ENCODE measurements around the gene ACAP3. TPM values are rescaled to one million over a fixed set of nuclear protein-coding genes. Genes with fewer than 3 reads are reported as not detected.

Gene ACAP3
- total RNA-seq, 2 donors from 2014 or later, result 41.6 to 121 TPM

- DNase-seq (ENCODE audit: low spot score) (no peak), ATAC-seq (ENCODE audit: insufficient number of reproducible peaks, low FRiP score, low read depth) (no peak)
- Histone ChIP-seq H3K27ac (no peak overlapping the region), H3K27me3 (replicated peaks; ENCODE audit: insufficient read depth) (no peaks in the 10 kb centered on the region), H3K4me1 (ENCODE audit: control insufficient read depth in 1 of 2, low read depth in 2 of 2) (peaks cover 15 to 33% of the 10 kb centered on the region in 2 donors), H3K36me3 (peaks cover 10% of the 10 kb centered on the region), H3K9me3 (no peaks in the 10 kb centered on the region), H3K4me3 (no peak overlapping the region)
- no peak for TF ChIP-seq CTCF (IDR thresholded peaks at IDR 0.05)
Measured at GRCh38 chr1:1342584-1343115, 34.9 kb upstream of the ACAP3 start.

GRCh38 chr1:1342061-1342562, 34.4 kb upstream of the ACAP3 start:
- H3K9me3 ChIP-seq, result no peaks in the 10 kb centered on the region
- no peak for TF ChIP-seq CTCF (IDR thresholded peaks at IDR 0.05)
- peaks cover 10 to 27% of the 10 kb centered on the region in 2 donors for H3K4me1 ChIP-seq (ENCODE audit: control insufficient read depth in 1 of 2, low read depth in 2 of 2)
- H3K4me3 ChIP-seq, result no peak overlapping the region
- H3K27ac ChIP-seq, result no peak overlapping the region
- H3K27me3 ChIP-seq (replicated peaks; ENCODE audit: insufficient read depth), result no peaks in the 10 kb centered on the region
- H3K36me3 ChIP-seq, result peaks cover 10% of the 10 kb centered on the region
- no peak for ATAC-seq (ENCODE audit: insufficient number of reproducible peaks, low FRiP score, low read depth)
- DNase-seq (ENCODE audit: low spot score), result no peak

GRCh38 chr1:1341549-1342021, 33.9 kb upstream of the ACAP3 start:
- Histone ChIP-seq H3K9me3 (no peaks in the 10 kb centered on the region), H3K27ac (no peak overlapping the region), H3K4me1 (ENCODE audit: control insufficient read depth in 1 of 2, low read depth in 2 of 2) (peaks cover 9 to 22% of the 10 kb centered on the region in 2 donors), H3K4me3 (no peak overlapping the region), H3K27me3 (replicated peaks; ENCODE audit: insufficient read depth) (no peaks in the 10 kb centered on the region), H3K36me3 (peaks cover 10% of the 10 kb centered on the region)
- no peak for TF ChIP-seq CTCF (IDR thresholded peaks at IDR 0.05)
- ATAC-seq (ENCODE audit: insufficient number of reproducible peaks, low FRiP score, low read depth), result no peak
- DNase-seq (ENCODE audit: low spot score), result no peak

GRCh38 chr1:1340791-1341548, 33.2 kb upstream of the ACAP3 start:
- H3K4me1 ChIP-seq (ENCODE audit: control insufficient read depth in 1 of 2, low read depth in 2 of 2), result peaks cover 6 to 16% of the 10 kb centered on the region in 2 donors
- H3K9me3 ChIP-seq, result no peaks in the 10 kb centered on the region
- peaks cover 10% of the 10 kb centered on the region for H3K36me3 ChIP-seq
- ATAC-seq (ENCODE audit: insufficient number of reproducible peaks, low FRiP score, low read depth) (no peak), DNase-seq (ENCODE audit: low spot score) (no peak)
- no peaks in the 10 kb centered on the region for H3K27me3 ChIP-seq (replicated peaks; ENCODE audit: insufficient read depth)
- no peak overlapping the region for H3K4me3 ChIP-seq
- TF ChIP-seq CTCF (IDR thresholded peaks at IDR 0.05), result no peak
- H3K27ac ChIP-seq, result no peak overlapping the region

- TF ChIP-seq CTCF (IDR thresholded peaks at IDR 0.05), result no peak
- ATAC-seq (ENCODE audit: insufficient number of reproducible peaks, low FRiP score, low read depth), result no peak
Measured at GRCh38 chr1:1340185-1340584, 32.5 kb upstream of the ACAP3 start.

More at GRCh38 chr1:1340185-1340584, 32.5 kb upstream of the ACAP3 start:
- Histone ChIP-seq H3K4me1 (ENCODE audit: control insufficient read depth in 1 of 2, low read depth in 2 of 2) (peaks cover under 1 to 8% of the 10 kb centered on the region in 2 donors), H3K4me3 (no peak overlapping the region), H3K27me3 (replicated peaks; ENCODE audit: insufficient read depth) (no peaks in the 10 kb centered on the region), H3K27ac (no peak overlapping the region), H3K36me3 (peaks cover 10% of the 10 kb centered on the region), H3K9me3 (no peaks in the 10 kb centered on the region)
- DNase-seq (ENCODE audit: low spot score), result no peak
